ENCODE measurements around the gene DONSON.
"Not testable (repeated sequence)": the region's sequence is repeated elsewhere in the genome, so short reads cannot be mapped to it uniquely, and the experiment has no call there.

Gene DONSON

GRCh38 chr21:33588485-33589335 is at the start of gene DONSON:
TSS of gene DONSON (minus strand) at chr21:33588684. CDS start at chr21:33588641, 43 bp downstream.
- peak; percentile 53 for DNase-seq (ENCODE audit: low read depth)

- no peak for DNase-seq (ENCODE audit: low read depth)
Observed at GRCh38 chr21:33634254-33634653, 45.8 kb upstream of the DONSON start.

- not testable (repeated sequence) for DNase-seq (ENCODE audit: low read depth)
Observed at GRCh38 chr21:33626151-33626550, 37.7 kb upstream of the DONSON start.

GRCh38 chr21:33622253-33622652 is 33.8 kb upstream of the DONSON start:
- no peak for DNase-seq (ENCODE audit: low read depth)

- no peak for DNase-seq (ENCODE audit: low read depth)
Observed at GRCh38 chr21:33619726-33620125, 31.2 kb upstream of the DONSON start.

GRCh38 chr21:33618407-33618806 is 29.9 kb upstream of the DONSON start:
- DNase-seq (ENCODE audit: low read depth) = no peak

- DNase-seq (ENCODE audit: low read depth) = not testable (repeated sequence)
Observed at GRCh38 chr21:33617565-33617964, 29.1 kb upstream of the DONSON start.

- no peak for DNase-seq (ENCODE audit: low read depth)
Observed at GRCh38 chr21:33611006-33611744, 22.7 kb upstream of the DONSON start.

- no peak for DNase-seq (ENCODE audit: low read depth)
Observed at GRCh38 chr21:33608559-33608958, 20.1 kb upstream of the DONSON start.

- no peak for DNase-seq (ENCODE audit: low read depth)
Observed at GRCh38 chr21:33598051-33598450, 9.6 kb upstream of the DONSON start.

GRCh38 chr21:33587792-33588484 is 546 bp downstream of the DONSON start:
- DNase-seq (ENCODE audit: low read depth) = no peak

GRCh38 chr21:33586927-33587326 is 1.6 kb downstream of the DONSON start:
- DNase-seq (ENCODE audit: low read depth) = no peak

GRCh38 chr21:33584455-33584854 is 4.0 kb downstream of the DONSON start:
- DNase-seq (ENCODE audit: low read depth) = no peak

GRCh38 chr21:33578959-33579542 is 9.4 kb downstream of the DONSON start:
- DNase-seq (ENCODE audit: low read depth) = no peak

GRCh38 chr21:33578214-33578613 is 10.3 kb downstream of the DONSON start:
- no peak for DNase-seq (ENCODE audit: low read depth)

GRCh38 chr21:33576741-33577141 is 11.7 kb downstream of the DONSON start:
- DNase-seq (ENCODE audit: low read depth) = not testable (repeated sequence)

GRCh38 chr21:33572350-33572749 is 16.1 kb downstream of the DONSON start:
- DNase-seq (ENCODE audit: low read depth) = no peak

- DNase-seq (ENCODE audit: low read depth) = no peak
Observed at GRCh38 chr21:33569991-33570390, 18.5 kb downstream of the DONSON start.

- no peak for DNase-seq (ENCODE audit: low read depth)
Observed at GRCh38 chr21:33568448-33568847, 20.0 kb downstream of the DONSON start.

- no peak for DNase-seq (ENCODE audit: low read depth)
Observed at GRCh38 chr21:33567914-33568313, 20.6 kb downstream of the DONSON start.

- DNase-seq (ENCODE audit: low read depth) = no peak
Observed at GRCh38 chr21:33566514-33566913, 22.0 kb downstream of the DONSON start.

- no peak for DNase-seq (ENCODE audit: low read depth)
Observed at GRCh38 chr21:33562389-33562788, 26.1 kb downstream of the DONSON start.
